Karpas-422 (cell line): ENCODE data around the gene KLHL36. TPM values are rescaled to one million over a fixed set of nuclear protein-coding genes. Genes with fewer than 3 reads are reported as not detected.

Experiments used
- DNase-seq: peaks from one replicate; pipeline ENCODE4 v3.0.0-alpha.2; 2015
- H2AFZ ChIP-seq: fragments of 200-600 bp; sonication (generic); 2 replicates; pipeline ENCODE4 v1.6.1; 2014; ENCODE audit warnings: antibody characterized with exemption, low read length, mixed read lengths
- H3K27ac ChIP-seq: fragments of 200-600 bp; sonication (generic); 2 replicates; pipeline ENCODE4 v1.5.1; 2014; ENCODE audit warnings: mild to moderate bottlenecking, low read length, moderate library complexity
- H3K27me3 ChIP-seq: fragments of 200-600 bp; sonication (generic); 2 replicates; pipeline ENCODE4 v1.6.1; 2014; ENCODE audit warnings: low read length, mixed read lengths
- H3K36me3 ChIP-seq: fragments of 200-600 bp; sonication (generic); 2 replicates; pipeline ENCODE4 v1.6.1; 2014; ENCODE audit warnings: low read length, mixed read lengths; ENCODE audit not compliant: insufficient read depth
- H3K4me1 ChIP-seq: fragments of 200-600 bp; sonication (generic); 2 replicates; pipeline ENCODE4 v1.6.1; 2014; ENCODE audit warnings: mild to moderate bottlenecking, low read length, mixed read lengths
- H3K4me2 ChIP-seq: fragments of 200-600 bp; sonication (generic); 2 replicates; pipeline ENCODE4 v1.6.1; 2014; ENCODE audit warnings: low read length, low read depth, mild to moderate bottlenecking; ENCODE audit not compliant: poor library complexity, severe bottlenecking
- H3K4me3 ChIP-seq: fragments of 200-600 bp; sonication (generic); 2 replicates; pipeline ENCODE4 v1.5.1; 2014; ENCODE audit warnings: mild to moderate bottlenecking, antibody characterized with exemption, low read length, mixed read lengths
- H3K79me2 ChIP-seq: fragments of 200-600 bp; sonication (generic); 2 replicates; pipeline ENCODE4 v1.6.1; 2014; ENCODE audit warnings: mild to moderate bottlenecking, low read length, mixed read lengths
- H3K9ac ChIP-seq: fragments of 200-600 bp; sonication (generic); 2 replicates; pipeline ENCODE4 v1.6.0; 2014; ENCODE audit warnings: low read length
- H3K9me2 ChIP-seq: fragments of 200-600 bp; sonication (generic), shearing (Covaris generic); replicated peaks from 2 replicates; pipeline ENCODE4 v1.6.0; 2014; ENCODE audit warnings: mild to moderate bottlenecking, low read length, moderate library complexity; ENCODE audit not compliant: insufficient read depth
- H3K9me3 ChIP-seq: fragments of 300-700, 200-600 bp; sonication (generic); 2 replicates; pipeline ENCODE4 v1.6.1; 2014; ENCODE audit warnings: low read length, mixed read lengths
- H4K20me1 ChIP-seq: fragments of 200-600 bp; sonication (generic); 2 replicates; pipeline ENCODE4 v1.6.1; 2014; ENCODE audit warnings: mild to moderate bottlenecking, antibody characterized with exemption, low read length, low read depth; ENCODE audit not compliant: insufficient read depth
- total RNA-seq: library from RNA; depleted of rRNA; stranded (reverse); fragments of >200 nt; shearing (Covaris generic); gene quantifications from 2 replicates; pipeline ENCODE4 v1.2.3, GENCODE V29; 2014; ENCODE audit warnings: low replicate concordance

KLHL36 gene
- total RNA-seq, 1 experiment from 2014 or later, result 25.6 TPM

DNA sequence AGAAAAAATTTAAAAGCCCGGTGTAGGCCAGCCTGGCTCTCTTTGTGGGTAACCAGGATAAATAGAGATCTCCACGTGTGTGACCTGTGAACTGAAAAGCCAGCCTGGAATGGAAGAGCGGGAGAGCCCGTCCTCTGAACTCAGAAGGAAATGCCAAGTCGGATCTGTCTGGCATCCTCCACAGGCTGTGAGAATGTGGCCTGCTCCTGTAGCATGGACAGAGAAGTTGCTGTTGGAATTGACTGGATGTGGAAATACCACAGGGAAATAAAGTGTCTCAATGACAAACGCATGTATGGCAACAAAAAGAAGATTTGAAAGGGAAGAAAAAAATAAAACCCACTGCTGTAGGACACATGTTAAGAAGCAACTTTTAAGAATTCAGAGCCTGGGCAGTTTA, 6.7 kb downstream of the KLHL36 start:
- Histone ChIP-seq H3K9me3 (no peaks in the 10 kb centered on the region), H3K4me1 (no peaks in the 10 kb centered on the region), H3K36me3 (0 out of 2 replicates have a peak, but pooled peaks cover 2% of the 10 kb centered on the region), H3K9me2 (no peaks in the 10 kb centered on the region), H3K27ac (no peak overlapping the region), H3K4me3 (no peak overlapping the region), H4K20me1 (no peaks in the 10 kb centered on the region), H3K9ac (no peak overlapping the region), H3K79me2 (no peaks in the 10 kb centered on the region), H3K27me3 (no peaks in the 10 kb centered on the region), H3K4me2 (no peak overlapping the region), H2AFZ (no peak overlapping the region)
- DNase-seq, result no peak

GRCh38 chr16:84656649-84657048, 8.3 kb downstream of the KLHL36 start:
- no peak overlapping the region for H2AFZ ChIP-seq
- H4K20me1 ChIP-seq, result no peaks in the 10 kb centered on the region
- H3K9me2 ChIP-seq, result no peaks in the 10 kb centered on the region
- H3K4me2 ChIP-seq, result no peak overlapping the region
- H3K4me1 ChIP-seq, result no peaks in the 10 kb centered on the region
- no peak overlapping the region for H3K9ac ChIP-seq
- H3K27ac ChIP-seq, result no peak overlapping the region
- 0 out of 2 replicates have a peak, but pooled peaks cover 2% of the 10 kb centered on the region for H3K36me3 ChIP-seq
- no peak for DNase-seq
- no peaks in the 10 kb centered on the region for H3K9me3 ChIP-seq
- no peaks in the 10 kb centered on the region for H3K27me3 ChIP-seq
- H3K4me3 ChIP-seq, result no peak overlapping the region
- H3K79me2 ChIP-seq, result no peaks in the 10 kb centered on the region

GRCh38 chr16:84657229-84657837, 9.0 kb downstream of the KLHL36 start:
- DNase-seq, result no peak
- Histone ChIP-seq H3K27me3 (no peaks in the 10 kb centered on the region), H3K4me1 (no peaks in the 10 kb centered on the region; the same call in 1 of the 2 replicates), H2AFZ (no peak overlapping the region), H4K20me1 (no peaks in the 10 kb centered on the region), H3K36me3 (peaks cover 5% of the 10 kb centered on the region; the same call in 1 of the 2 replicates), H3K4me2 (no peak overlapping the region), H3K79me2 (no peaks in the 10 kb centered on the region), H3K4me3 (no peak overlapping the region), H3K9me2 (no peaks in the 10 kb centered on the region), H3K27ac (no peak overlapping the region), H3K9ac (no peak overlapping the region), H3K9me3 (no peaks in the 10 kb centered on the region)

DNA sequence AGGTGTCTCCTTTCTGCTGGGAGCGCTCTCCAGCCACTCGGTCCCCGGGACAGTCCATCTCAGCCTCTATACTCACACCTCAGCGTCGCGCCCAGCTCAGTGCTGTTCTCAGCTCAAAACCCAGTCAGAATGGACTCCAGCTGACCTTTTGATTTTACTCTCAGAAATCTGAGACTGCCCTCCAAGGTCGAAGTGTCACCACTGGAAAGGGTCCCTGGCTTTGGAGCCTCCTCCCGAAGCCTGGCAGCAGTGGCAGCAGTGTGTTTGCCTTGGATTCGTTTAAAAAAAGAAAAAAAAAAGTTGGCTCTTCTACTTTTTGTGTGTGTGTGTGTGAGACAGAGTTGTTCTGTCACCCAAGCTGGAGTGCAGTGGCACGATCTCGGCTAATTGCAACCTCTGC, 10.4 kb downstream of the KLHL36 start:
- no peak overlapping the region for H3K4me3 ChIP-seq
- no peak for DNase-seq
- H3K4me2 ChIP-seq, result no peak overlapping the region
- H4K20me1 ChIP-seq, result no peaks in the 10 kb centered on the region
- no peaks in the 10 kb centered on the region for H3K9me2 ChIP-seq
- H3K9ac ChIP-seq, result no peak overlapping the region
- H3K4me1 ChIP-seq, result peaks cover 13% of the 10 kb centered on the region
- H3K36me3 ChIP-seq, result peaks cover 8% of the 10 kb centered on the region; the same call in 1 of the 2 replicates
- no peaks in the 10 kb centered on the region for H3K79me2 ChIP-seq
- no peak overlapping the region for H2AFZ ChIP-seq
- no peaks in the 10 kb centered on the region for H3K9me3 ChIP-seq
- H3K27me3 ChIP-seq, result no peaks in the 10 kb centered on the region
- H3K27ac ChIP-seq, result no peak overlapping the region

DNA sequence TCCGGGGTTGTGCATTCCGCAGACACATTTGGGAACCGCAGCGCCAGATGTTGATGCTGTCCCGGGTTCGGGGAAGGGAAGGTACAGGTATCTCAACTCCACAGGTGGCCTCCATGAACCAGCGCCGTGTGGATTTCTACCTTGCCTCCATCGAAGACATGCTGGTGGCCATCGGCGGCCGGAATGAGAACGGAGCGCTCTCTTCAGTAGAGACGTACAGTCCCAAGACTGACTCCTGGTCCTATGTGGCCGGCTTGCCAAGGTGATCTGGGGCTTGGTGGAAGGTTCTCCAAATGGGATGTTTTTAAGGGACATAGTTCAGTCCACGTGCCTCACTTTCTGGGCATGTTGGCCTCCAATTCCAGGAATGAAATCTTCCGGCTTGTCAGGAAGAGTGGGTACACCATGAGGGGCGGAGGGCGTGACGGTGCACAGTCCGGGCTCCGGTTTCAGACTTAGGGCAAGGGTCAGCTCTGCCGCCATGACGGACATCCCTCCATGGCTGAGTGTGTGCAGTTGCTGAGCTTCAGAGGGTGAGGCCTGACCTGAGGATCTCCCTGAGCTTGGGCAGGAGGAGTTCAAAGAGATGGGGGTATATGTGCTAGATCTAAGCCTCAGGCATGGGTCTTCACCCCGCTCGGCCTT, 11.5 kb downstream of the KLHL36 start:
- Histone ChIP-seq H3K4me2 (no peak overlapping the region), H3K4me3 (no peak overlapping the region), H3K9me3 (no peaks in the 10 kb centered on the region), H3K9ac (no peak overlapping the region), H3K27ac (no peak overlapping the region), H4K20me1 (no peaks in the 10 kb centered on the region), H3K9me2 (no peaks in the 10 kb centered on the region), H3K79me2 (no peaks in the 10 kb centered on the region), H2AFZ (no peak overlapping the region), H3K36me3 (peaks cover 8% of the 10 kb centered on the region; the same call in 1 of the 2 replicates), H3K27me3 (no peaks in the 10 kb centered on the region), H3K4me1 (peaks cover 15% of the 10 kb centered on the region)
- DNase-seq, result no peak

GRCh38 chr16:84660973-84661372, 12.7 kb downstream of the KLHL36 start:
- no peak overlapping the region for H3K27ac ChIP-seq
- H3K27me3 ChIP-seq, result no peaks in the 10 kb centered on the region
- no peaks in the 10 kb centered on the region for H3K9me3 ChIP-seq
- no peak overlapping the region for H3K4me3 ChIP-seq
- no peaks in the 10 kb centered on the region for H4K20me1 ChIP-seq
- no peak overlapping the region for H3K4me2 ChIP-seq
- no peaks in the 10 kb centered on the region for H3K9me2 ChIP-seq
- H3K9ac ChIP-seq, result no peak overlapping the region
- H2AFZ ChIP-seq, result no peak overlapping the region
- H3K36me3 ChIP-seq, result peaks cover 8% of the 10 kb centered on the region; the same call in 1 of the 2 replicates
- DNase-seq, result no peak
- no peaks in the 10 kb centered on the region for H3K79me2 ChIP-seq
- H3K4me1 ChIP-seq, result peaks cover 15% of the 10 kb centered on the region

DNA sequence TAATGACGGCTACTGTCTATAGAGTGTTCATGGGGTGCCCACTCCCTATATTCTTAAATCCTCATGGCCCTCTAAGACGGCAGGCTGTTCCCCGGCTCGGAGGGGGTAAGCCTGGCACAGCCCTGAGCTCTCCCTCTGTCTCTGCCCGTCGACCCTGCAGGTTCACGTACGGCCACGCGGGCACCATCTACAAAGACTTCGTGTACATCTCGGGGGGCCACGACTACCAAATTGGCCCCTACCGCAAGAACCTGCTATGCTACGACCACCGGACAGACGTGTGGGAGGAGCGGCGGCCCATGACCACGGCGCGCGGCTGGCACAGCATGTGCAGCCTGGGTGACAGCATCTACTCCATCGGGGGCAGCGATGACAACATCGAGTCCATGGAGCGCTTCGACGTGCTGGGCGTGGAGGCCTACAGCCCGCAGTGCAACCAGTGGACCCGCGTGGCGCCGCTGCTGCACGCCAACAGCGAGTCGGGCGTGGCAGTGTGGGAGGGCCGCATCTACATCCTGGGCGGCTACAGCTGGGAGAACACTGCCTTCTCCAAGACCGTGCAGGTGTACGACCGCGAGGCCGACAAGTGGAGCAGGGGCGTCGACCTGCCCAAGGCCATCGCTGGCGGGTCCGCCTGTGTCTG, 13.2 kb downstream of the KLHL36 start:
- Histone ChIP-seq H2AFZ (no peak overlapping the region), H3K4me2 (no peak overlapping the region), H3K4me3 (no peak overlapping the region), H3K9me2 (no peaks in the 10 kb centered on the region), H3K27me3 (no peaks in the 10 kb centered on the region), H3K4me1 (peaks cover 15% of the 10 kb centered on the region), H3K27ac (no peak overlapping the region), H3K79me2 (no peaks in the 10 kb centered on the region), H3K9ac (no peak overlapping the region), H3K9me3 (no peaks in the 10 kb centered on the region), H4K20me1 (no peaks in the 10 kb centered on the region), H3K36me3 (peaks cover 8% of the 10 kb centered on the region; the same call in 1 of the 2 replicates)
- DNase-seq, result no peak

DNA sequence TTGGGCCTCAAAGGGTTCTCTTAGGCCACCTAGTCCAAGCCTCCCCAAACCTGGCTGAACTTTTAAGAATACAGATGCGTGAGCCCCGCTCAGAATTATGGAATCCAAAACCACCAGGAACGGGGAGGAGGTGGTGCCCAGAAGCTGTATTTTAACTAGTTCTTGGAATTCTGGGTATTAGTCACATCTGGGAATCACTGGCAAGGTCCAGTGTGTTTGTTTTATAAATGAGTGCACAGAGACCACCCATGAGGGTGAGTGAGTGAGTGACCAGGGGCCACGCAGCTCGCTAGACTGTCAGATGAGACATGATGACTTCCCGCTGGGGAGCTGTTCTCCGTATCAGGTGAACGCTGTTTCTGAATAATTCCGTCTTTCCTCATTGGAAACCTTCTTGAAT, 14.2 kb downstream of the KLHL36 start:
- no peaks in the 10 kb centered on the region for H3K27me3 ChIP-seq
- H3K9ac ChIP-seq, result no peak overlapping the region
- H4K20me1 ChIP-seq, result no peaks in the 10 kb centered on the region
- H3K4me3 ChIP-seq, result no peak overlapping the region
- no peaks in the 10 kb centered on the region for H3K79me2 ChIP-seq
- H3K4me2 ChIP-seq, result no peak overlapping the region
- no peaks in the 10 kb centered on the region for H3K9me2 ChIP-seq
- H3K27ac ChIP-seq, result no peak overlapping the region
- peaks cover 15% of the 10 kb centered on the region for H3K4me1 ChIP-seq
- DNase-seq, result no peak
- peaks cover 8% of the 10 kb centered on the region; the same call in 1 of the 2 replicates for H3K36me3 ChIP-seq
- no peak overlapping the region for H2AFZ ChIP-seq
- no peaks in the 10 kb centered on the region for H3K9me3 ChIP-seq
